ENCODE measurements around the gene VCX3A. TPM values are rescaled to one million over a fixed set of nuclear protein-coding genes. Genes with fewer than 3 reads are reported as not detected.
A peak's percentile ranks its signal among the peaks of the same experiment; 100 is the strongest.

The VCX3A gene
- total RNA-seq, 1 experiment from 2014 or later: 0.28 TPM

DNA sequence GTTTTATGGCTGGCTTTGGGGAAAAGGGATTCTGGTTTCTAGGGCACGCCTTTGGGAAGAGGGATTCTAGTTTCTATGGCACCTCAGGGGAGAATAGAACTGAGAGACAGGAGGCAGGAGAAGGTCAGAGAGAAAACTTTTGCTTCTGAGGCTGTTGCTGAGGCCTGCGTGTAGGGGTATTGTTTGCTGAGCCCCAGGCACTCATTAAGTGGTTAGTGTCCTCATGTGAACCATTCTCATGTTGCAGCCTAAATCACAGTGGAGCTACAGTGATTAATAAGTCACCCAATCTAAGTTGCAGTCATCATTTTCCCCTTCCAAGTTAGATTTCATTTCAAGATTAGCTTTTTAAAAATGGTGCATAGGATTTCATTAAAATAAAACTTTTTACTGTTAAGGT, 29.0 kb downstream of the VCX3A start:
- Histone ChIP-seq H3K79me2 (ENCODE audit: insufficient read depth, low read length) (no peaks in the 10 kb centered on the region), H3K4me2 (ENCODE audit: insufficient read depth, insufficient read length, low read length) (no peak overlapping the region), H3K9me3 (ENCODE audit: control insufficient read depth, low read depth, low read length) (no peaks in the 10 kb centered on the region), H2BK5ac (ENCODE audit: insufficient read length, low read length) (no peak overlapping the region), H3K4ac (ENCODE audit: low read depth, low read length) (no peak overlapping the region), H2BK120ac (ENCODE audit: low read depth, low read length, poor library complexity, severe bottlenecking) (no peak overlapping the region), H3K9ac (ENCODE audit: extremely low read depth, insufficient read length, low read length) (no peak overlapping the region), H3K4me1 (ENCODE audit: insufficient read depth, low read length) (no peaks in the 10 kb centered on the region), H2AK5ac (ENCODE audit: insufficient read length, low read length) (no peak overlapping the region), H3K18ac (ENCODE audit: insufficient read length, low read depth, low read length) (no peak overlapping the region), H3K27ac (ENCODE audit: insufficient read length, low read depth, low read length) (no peak overlapping the region), H3K27me3 (ENCODE audit: insufficient read depth, low read length) (no peaks in the 10 kb centered on the region), H3K79me1 (ENCODE audit: insufficient read depth, low read depth, low read length, poor library complexity, severe bottlenecking) (no peaks in the 10 kb centered on the region), H4K20me1 (ENCODE audit: control insufficient read depth, insufficient read depth, insufficient read length) (no peaks in the 10 kb centered on the region), H3K56ac (ENCODE audit: insufficient read length, low read depth, low read length) (no peak overlapping the region), H3T11ph (ENCODE audit: low read length) (no peak overlapping the region), H2BK12ac (ENCODE audit: insufficient read length, low read depth, low read length) (no peak overlapping the region), H4K91ac (ENCODE audit: insufficient read length, low read depth, low read length) (no peak overlapping the region), H2AFZ (ENCODE audit: low read length) (no peak overlapping the region), H2BK15ac (ENCODE audit: low read depth, low read length) (no peak overlapping the region), H4K5ac (ENCODE audit: insufficient read length, low read depth, low read length) (no peak overlapping the region), H3K23ac (ENCODE audit: insufficient read length, low read depth, low read length) (no peak overlapping the region), H2BK20ac (ENCODE audit: low read depth, low read length, poor library complexity, severe bottlenecking) (no peak overlapping the region), H4K8ac (replicated peaks; ENCODE audit: insufficient read length, low read depth, low read length) (no peak overlapping the region), H3K14ac (ENCODE audit: insufficient read depth, low read length) (no peak overlapping the region), H3K23me2 (ENCODE audit: insufficient read length, low read depth, low read length, poor library complexity, severe bottlenecking) (no peaks in the 10 kb centered on the region)
- Mint-ChIP-seq H3K27ac (peak overlapping the region in 2 of 3 experiments; percentile 5 to 70; a peak in 2 of 7 replicates), H3K27me3 (ENCODE audit: low read depth) (peaks cover 2% of the 10 kb centered on the region), H3K9me3 (peaks cover 2 to 6% of the 10 kb centered on the region in 2 experiments; a peak in 3 of 5 replicates), H3K4me1 (peaks cover 11 to 13% of the 10 kb centered on the region in 2 experiments), H3K4me3 (no peak overlapping the region), H3K36me3 (ENCODE audit: insufficient read depth in 1 of 3, low read depth in 3 of 3) (peaks cover 0 to 4% (median 4%) of the 10 kb centered on the region in 3 experiments; a peak in 3 of 7 replicates)
- no peak for DNase-seq
- TF ChIP-seq, protein P1, sequence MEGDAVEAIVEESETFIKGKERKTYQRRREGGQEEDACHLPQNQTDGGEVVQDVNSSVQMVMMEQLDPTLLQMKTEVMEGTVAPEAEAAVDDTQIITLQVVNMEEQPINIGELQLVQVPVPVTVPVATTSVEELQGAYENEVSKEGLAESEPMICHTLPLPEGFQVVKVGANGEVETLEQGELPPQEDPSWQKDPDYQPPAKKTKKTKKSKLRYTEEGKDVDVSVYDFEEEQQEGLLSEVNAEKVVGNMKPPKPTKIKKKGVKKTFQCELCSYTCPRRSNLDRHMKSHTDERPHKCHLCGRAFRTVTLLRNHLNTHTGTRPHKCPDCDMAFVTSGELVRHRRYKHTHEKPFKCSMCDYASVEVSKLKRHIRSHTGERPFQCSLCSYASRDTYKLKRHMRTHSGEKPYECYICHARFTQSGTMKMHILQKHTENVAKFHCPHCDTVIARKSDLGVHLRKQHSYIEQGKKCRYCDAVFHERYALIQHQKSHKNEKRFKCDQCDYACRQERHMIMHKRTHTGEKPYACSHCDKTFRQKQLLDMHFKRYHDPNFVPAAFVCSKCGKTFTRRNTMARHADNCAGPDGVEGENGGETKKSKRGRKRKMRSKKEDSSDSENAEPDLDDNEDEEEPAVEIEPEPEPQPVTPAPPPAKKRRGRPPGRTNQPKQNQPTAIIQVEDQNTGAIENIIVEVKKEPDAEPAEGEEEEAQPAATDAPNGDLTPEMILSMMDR (conservative IDR thresholded peaks at IDR 0.05): no peak
- WGBS (ENCODE audit: extremely low coverage, insufficient read length, low lambda C conversion rate): no CpG with 5 or more reads among the region's 2 CpGs

All from H9 (cell line).